TTC549 (cell line): ENCODE measurements around the gene PICALM.

Experiments
- FAIRE-seq: peaks from 2 replicates; lab custom pipeline; 2012; peaks lifted over from hg19 to GRCh38; lab: Jason Lieb, UNC

The PICALM gene

DNA sequence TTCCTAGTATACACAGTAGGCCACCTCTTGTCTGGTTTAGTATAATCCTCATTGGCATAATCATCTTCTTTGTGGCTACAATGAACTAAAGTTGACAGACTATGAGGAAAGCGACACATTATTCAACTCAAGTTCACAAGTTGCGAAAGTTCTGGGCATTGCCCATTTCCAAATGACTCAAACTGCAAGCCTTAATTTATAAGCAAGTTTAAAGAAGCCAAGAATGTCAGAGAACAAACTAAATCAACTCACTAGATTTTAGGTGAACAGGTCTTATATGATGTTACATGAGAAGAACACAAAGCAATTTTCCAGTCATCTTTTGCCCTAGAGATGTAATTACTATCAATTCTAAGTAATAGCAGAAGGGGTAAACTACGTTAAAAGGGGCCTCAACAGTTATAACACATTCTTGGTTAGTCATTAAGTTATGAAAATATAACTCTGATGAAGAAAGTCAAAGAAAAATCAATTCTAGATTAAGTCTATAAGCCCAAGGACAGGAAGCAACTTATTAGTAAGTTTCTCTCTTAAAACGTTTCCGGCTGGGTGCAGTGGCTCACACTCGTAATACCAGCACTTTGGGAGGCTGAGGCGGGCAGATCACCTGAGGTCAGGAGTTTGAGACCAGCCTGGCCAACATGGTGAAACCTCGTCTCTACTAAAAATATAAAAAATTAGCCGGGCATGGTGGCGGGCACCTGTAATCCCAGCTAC is 21.5 kb downstream of the PICALM start:
- no peak for FAIRE-seq

DNA sequence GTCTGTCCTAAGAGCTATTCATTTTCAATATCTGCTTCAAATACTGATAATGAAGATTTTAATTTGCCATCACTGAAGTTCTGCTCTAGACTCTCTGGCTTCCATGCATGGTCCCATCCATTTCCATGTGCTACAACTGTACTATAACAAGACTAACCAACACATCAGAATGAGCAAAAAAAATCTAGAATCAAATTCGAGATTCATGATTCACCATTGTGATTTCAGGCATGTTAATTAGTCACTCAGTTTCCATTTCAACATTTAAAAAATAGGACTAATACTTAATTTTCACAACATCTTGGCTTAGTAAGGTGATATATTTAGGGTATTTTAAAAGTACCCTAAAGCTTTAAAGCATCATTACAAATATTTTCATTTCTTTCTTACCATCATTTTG is 22.8 kb downstream of the PICALM start:
- FAIRE-seq: no peak

DNA sequence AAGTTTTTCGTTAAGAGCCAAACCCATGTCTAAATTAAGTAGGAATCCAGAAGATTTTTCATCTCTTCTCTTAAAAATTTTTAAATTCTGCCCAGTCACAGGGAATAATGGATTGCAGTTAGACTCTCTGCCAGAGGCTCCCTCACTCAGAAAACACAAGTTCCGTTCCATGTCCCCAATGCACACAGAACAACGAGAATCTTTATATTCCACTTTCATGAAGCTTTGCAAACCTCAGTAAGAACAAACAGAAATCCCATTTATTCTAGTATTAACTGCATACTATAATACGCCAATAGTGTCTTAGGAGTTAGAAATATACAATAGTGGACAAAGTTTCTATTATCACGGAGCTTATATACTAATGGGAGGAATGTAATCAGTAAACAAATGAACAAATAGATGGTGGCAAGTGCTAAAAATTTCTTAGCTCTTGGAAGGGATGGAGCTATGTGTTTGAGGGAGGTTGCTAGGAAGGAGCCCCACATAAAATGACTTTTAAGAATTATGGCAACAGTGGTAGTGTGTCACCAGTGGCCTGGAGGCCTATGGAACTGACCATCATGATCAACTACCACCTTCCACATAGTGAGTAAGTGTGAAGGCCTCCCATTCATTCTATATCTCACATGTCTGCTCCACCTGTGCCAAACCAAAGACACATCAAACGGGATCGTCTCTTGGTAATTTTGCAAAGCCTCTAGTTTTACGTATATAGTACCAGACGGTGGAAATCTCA is 24.9 kb downstream of the PICALM start:
- FAIRE-seq: no peak

DNA sequence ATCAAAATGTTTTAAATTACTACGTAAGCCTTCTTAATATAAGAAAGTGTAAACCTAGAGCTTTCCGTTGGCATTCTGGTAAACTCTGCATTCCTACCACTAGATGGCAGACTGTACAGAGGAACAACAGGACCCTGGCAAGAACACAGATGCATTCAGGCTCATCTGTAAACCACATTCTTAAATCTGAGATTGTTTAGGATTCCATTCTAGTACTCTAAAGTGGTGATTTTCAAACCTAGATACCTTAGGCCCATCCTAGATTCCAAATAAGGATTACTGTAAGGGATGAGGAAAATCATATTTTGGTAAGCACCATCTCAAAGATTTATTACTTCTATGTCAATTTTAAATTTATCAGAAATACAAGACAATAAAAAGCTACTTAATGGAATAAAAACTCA is 26.9 kb downstream of the PICALM start:
- FAIRE-seq: peak; percentile 94

DNA sequence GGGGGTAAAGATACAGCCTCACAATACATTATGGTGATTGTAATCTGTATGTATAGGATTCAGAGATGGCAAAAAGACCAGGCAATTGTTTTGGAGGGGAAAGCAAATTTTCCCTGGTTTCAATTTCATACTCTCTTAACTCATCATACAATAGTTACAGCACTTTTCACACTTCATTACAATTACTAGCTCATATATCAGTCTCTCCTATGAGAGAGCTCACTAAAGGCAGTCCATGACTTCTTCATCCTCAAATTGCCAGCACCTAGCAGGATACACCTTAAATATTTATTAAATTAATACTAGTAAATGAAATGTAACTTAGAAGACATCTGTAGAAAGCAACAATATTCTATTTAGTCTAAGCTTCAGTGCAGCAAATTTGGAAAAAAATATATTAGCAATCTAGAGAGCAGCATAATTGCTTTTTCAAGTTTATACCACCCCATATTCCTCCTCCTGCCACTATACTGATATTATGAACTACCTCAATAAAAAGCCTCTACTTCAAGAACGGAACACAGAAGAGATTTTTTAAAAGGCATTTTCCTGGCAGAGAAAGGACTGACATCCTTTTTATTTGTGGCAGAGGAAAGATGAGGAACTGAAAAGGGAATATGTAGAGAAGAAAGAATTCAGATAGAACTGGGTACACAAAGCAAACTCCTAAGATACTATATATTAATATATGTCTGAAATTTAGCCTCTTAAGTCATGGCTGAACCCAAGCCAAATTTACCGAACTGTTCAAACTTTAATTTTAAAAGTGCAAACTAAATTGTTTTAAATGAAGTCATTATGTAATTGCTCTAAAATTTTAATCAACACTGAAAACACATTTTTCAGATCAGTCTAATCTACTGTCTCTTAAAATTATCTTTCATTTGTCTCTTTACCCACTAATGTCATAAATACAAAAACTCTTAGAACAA is 27.7 kb downstream of the PICALM start:
- FAIRE-seq: no peak

DNA sequence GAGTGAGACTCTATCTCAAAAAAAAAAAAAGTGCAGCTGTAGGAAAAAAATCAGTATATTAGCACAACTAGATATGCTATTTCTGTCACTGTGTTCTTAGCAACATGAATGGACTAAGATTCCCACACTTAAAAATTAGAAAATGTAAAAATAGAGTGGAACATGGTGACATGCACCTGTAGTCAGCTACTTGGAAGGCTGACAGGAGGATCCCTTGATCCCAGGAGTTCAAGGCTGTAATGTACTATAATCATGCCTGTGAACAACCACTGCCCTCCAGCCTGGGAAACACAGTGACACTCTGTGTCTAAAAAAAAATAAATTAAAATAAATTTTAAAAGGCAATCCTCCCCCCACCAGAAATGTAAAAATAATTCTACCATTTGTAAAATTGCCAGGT is 29.8 kb downstream of the PICALM start:
- no peak for FAIRE-seq

DNA sequence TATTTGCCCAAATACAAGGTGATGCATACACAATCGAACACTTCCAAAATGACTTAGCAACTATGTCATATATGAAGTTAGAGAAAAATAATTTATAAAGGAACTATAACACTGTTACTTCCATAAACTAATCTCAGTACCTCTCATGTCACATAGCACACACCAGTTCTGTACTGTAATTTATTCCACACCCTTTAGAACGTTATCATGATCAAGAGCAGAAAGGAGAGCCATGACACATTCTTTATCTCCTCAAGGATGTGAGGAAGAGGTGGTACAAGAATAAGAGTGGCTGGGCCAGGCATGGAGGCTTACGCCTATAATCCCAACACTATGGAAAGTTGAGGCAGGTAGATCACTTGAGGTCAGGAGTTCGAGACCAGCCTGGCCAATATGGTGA is 31.1 kb downstream of the PICALM start:
- FAIRE-seq: no peak

DNA sequence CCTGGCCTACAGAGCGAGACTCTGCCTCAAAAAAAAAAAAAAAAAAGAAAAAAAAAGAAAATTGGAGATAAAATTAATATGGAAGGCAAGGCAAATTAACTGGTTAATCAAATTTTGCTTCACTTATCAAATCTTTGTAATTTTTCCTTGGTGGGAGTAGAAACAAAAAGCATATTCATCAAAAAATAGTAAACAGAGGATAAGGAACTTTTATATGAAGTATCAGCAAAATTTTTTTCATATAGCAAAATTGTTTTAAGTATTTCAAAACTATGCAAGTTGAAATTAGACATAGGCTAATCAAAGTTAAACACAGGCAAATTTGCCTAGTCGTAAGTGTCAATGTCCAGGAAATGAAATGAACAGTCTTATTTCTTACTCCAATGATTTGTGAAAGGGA is 33.0 kb downstream of the PICALM start:
- FAIRE-seq: no peak

DNA sequence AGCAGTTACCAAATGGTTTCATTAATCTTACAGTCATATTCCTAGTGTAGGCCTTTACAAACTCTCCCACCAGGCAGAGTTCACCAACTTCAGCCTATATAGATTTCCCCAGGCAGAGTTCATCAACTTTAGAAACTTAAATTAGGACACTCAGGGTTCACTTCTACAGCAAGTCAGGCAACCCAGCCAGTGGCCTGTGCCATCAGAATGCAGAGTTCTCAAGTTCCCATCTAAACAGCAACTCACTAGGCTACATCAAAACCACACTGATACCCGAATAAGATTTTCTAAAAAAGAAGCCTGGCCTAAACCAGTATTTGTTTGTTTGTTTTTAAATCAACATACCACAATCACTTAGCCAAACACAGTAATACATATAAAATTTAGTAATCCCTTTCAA is 33.7 kb downstream of the PICALM start:
- FAIRE-seq: no peak

DNA sequence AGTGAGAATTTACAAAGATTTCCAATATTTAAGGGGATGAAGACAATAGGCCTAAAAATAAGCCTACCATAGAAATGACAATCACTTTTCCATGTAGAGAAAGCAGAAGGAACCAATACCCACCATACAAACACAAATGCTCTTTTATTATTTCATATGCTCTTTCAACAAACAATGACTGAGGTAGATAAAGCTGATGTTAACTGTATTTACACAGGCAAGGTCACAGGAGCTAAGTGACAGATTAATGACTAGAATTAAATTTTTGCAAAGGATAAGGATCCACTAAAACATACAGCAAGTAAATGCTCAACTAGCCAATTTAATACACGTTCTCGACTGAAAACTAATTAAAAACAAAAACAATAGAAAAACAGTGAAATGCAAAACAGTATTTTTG is 34.2 kb downstream of the PICALM start:
- no peak for FAIRE-seq

DNA sequence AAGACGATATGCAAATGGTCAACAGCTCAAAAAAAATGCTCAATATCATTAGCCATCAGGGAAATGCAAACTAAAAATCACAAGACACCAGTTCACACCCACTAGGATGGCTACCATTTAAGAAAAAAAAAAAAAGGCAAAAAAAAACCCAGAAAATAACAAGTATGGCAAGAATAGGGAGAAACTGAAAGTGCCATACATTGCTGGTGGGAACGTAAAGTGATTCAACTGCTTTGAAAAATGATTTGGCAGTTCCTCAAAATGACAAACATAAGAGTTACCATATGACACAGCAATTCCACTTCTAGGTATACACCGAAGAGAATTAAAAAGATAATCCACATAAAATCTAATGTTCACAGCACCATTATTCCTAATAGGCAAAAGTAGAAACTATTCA is 47.5 kb downstream of the PICALM start:
- no peak for FAIRE-seq

DNA sequence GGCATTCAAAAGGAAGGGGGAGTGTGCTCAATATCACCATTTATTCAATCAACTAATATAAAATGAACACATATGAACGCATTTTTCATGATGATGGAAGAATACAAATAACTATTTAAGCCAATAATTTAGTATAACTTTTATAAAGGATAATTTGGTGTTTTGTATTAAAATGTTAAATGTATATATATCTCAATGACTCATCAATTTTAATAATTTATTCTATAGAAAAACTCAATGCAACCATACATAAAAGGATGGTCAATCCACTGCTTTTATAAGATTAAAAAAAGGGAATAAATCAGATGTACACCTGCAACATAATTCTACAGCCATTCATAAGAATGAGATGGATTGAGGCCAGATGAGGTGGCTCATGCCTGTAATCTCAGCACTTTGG is 50.6 kb downstream of the PICALM start:
- FAIRE-seq: no peak

DNA sequence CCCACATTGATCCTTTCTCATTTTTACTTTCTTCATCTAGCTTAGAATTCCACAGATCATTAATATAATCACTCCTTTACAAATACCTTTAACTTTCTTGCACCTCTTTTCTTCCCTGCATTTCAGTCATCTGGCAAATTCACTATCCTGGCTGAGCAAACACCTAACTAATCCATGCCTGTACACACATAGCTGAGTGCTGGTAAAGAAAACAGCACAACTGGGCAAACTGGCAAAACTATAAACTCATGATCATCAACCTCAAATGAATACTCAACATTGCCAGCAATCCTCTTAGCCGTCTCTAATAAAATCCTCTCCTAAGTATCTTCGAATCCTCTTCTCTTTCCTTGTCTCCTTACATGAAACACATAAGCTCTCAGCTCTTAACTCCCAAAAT is 52.4 kb downstream of the PICALM start:
- FAIRE-seq: no peak

DNA sequence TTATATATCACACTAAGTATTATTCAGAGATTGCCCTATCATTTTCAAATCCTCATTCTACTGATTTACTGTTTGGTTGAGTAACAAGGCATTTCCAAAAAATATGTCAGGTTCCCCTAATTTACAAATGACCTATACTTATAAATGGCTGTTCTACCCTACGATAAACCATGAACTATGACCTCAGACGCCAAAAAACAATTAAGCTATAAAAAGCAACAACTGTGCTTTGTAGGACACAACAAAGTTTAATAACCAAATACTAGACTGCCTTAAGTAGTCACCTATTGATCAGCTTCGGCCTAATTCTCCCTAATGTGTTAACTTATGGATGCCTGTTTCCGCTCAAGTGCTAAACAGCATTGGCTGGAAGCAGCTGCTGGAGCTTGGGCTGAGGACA is 53.2 kb downstream of the PICALM start:
- no peak for FAIRE-seq

DNA sequence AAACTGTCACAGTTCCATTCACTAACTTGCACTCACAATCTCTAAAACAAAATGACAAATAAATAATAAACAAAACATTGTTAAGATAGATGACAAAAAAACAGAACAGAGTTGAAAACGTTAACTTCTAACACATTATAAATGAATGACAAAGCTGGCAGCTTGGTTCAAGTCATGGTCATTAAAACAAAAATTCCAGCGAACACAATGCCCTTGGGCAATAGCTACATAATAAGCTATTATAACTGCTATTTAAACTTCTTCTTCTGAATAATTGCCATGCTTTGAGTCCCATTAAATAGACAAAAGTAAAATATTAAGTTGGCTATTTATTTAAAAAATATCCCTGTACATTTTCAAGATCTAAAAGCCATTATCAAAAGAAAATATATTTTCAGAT is 54.7 kb downstream of the PICALM start:
- FAIRE-seq: no peak

DNA sequence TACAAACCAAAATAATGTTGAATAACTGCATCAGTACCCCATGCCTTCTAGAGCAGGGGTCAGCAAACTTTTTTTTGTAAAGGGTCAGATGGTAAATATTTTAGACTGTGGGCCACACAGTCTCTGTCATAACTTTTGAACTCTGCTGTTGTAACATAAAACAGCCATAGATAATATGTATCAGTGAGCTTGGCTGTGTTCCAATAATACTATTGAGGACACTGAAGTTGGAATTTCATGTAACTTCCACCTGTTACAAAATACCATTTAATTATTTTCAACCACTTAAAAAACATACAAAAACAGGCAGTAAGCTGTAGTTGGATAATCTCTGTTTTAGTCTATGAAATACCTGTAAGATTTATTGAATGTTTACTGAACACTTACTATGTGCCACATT is 55.2 kb downstream of the PICALM start:
- FAIRE-seq: no peak

DNA sequence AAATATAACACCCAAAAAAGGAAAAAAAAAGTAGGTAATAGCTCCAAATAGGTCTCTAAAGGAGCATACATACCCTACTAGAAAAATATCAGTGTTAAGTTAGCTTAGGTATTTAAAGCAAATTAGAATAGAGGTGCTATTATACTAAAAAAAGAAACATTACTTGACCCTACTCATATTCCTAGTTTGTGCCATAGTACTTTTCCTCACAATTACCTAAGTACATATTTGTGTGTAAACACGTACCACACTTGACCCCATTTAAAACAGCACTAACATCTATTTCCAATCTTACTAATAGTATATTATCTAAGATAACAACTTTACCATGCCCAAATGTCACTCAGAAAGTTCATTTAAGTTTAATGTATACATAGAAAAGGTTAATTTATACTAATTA is 57.7 kb downstream of the PICALM start:
- FAIRE-seq: no peak

DNA sequence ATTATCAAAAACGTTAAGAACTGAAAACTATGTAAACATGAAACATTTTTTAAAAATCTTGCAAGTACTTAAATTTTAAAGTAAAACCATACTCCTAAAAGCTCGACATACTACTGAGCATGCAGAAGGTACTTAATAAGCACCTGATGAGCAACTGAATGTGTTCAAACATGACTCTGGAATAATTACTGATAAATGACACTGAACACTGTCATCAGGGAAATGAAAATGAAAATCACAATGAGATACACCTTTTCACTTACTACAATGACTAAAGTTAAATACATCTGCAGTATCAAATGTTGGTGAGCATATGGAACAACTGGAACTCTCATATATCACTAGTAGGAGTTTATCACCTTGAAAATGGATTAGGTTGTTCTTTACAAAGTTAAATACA is 65.2 kb downstream of the PICALM start:
- FAIRE-seq: no peak

DNA sequence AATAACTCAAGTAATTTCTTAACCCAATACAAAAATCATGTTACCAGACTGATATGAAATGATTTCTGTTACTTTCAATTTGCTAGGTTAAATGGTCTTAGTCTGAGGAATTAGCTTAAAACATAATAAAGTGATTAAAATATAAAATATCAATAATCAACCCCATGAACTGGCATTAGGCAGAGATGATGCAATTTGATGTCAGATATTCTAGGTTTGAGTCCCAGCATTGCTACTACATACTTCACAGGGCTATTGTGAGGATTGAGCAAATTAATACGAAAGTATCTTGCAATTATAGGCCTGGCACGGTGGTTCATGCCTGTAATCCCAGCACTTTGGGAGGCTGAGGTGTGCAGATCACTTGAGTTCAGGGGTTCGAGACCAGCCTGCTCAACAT is 66.5 kb downstream of the PICALM start:
- FAIRE-seq: no peak

DNA sequence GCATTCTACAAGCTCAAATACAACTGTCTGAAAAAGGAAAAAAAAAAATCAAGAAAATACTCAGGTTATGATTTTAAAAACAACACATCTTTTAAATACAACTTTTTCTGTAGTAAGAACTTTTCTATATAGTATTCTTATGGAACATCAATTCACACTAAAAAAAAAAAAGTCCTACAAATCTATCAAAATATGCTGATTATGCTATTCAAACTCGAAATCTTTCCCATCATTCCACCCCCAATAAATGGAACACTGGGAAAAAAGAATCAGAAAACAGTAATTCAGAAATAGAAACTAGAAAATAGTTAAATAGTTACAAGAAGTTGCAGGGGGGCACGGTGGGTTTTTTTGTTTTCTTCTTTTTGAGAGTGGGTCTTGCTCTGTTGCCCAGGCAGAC is 77.4 kb downstream of the PICALM start:
- FAIRE-seq: no peak

DNA sequence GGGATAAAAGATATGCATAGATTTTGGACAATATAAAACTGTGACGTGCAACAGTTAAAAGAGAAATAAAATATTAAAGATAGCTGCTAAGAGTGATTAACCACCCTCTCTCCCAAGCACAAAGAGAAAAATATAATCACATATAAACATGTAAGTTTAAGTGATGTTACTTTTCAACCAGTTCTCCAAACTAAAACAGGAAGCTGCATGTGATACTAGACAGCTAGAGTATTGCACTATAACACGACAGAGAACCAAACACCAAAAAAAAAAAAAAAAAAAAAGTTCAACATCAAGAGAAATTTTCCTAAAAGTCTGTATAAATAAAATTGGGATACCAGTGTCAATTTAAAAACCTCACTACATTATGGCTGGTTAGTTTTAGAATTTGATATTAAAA is 79.1 kb downstream of the PICALM start:
- FAIRE-seq: no peak

DNA sequence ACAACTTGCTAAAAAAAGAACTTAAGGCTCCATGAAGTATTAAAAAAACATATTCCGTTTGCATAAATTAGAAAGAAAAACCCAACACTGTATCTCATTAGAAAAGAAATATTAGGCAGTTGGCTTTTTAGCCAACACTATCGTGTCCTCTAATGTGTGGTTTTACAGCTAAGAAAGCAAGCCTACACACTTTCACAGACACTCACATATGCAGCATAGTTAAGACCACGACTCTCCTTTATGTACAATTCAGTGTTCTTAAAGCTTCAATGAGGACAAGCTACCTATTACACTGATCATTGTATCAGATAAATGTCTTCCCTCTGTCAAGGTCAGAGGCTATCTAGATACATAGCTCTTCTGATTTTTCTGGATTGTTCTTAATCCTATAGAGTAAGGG is 80.1 kb downstream of the PICALM start:
- no peak for FAIRE-seq

DNA sequence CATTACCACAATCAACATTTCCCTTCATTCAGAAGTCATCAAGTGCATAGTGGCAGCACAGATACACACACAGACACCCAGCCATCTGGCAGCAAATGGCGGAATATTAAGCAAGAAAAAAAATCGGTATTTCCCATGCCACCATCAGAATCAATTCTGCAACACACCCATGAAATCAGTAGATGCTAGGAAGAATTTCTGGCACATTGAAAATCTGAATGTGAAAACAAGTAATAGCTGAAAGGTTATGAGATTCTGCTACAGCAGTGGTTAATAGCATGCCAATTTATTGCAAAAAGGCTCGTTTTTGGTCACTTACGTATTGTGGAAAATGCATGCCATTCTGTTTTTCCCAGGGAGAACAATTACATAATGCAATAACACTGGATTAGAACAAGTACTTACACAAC is 91.1 kb downstream of the PICALM start:
- FAIRE-seq: no peak
